Activated T-cell treated with anti-CD3 and anti-CD28 coated beads for 1 hour (primary cell): Measurements from ENCODE around the gene RBM15B.
"Not testable (repeated sequence)": the region's sequence is repeated elsewhere in the genome, so short reads cannot be mapped to it uniquely, and the experiment has no call there.

ENCODE experiments used
- DNase-seq: peaks from one replicate; pipeline ENCODE4 v3.0.0-alpha.2; 2020; ENCODE audit warnings: low read depth

The RBM15B gene, protein sequence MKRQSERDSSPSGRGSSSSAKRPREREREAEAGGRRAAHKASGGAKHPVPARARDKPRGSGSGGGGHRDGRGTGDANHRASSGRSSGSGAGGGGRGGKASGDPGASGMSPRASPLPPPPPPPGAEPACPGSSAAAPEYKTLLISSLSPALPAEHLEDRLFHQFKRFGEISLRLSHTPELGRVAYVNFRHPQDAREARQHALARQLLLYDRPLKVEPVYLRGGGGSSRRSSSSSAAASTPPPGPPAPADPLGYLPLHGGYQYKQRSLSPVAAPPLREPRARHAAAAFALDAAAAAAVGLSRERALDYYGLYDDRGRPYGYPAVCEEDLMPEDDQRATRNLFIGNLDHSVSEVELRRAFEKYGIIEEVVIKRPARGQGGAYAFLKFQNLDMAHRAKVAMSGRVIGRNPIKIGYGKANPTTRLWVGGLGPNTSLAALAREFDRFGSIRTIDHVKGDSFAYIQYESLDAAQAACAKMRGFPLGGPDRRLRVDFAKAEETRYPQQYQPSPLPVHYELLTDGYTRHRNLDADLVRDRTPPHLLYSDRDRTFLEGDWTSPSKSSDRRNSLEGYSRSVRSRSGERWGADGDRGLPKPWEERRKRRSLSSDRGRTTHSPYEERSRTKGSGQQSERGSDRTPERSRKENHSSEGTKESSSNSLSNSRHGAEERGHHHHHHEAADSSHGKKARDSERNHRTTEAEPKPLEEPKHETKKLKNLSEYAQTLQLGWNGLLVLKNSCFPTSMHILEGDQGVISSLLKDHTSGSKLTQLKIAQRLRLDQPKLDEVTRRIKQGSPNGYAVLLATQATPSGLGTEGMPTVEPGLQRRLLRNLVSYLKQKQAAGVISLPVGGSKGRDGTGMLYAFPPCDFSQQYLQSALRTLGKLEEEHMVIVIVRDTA

GRCh38 chr3:51391075-51391565 is at the start of gene RBM15B:
TSS of gene RBM15B (plus strand) at chr3:51391285. CDS start at chr3:51391400, 115 bp downstream.
- DNase-seq: peak; percentile 93

- no peak for DNase-seq
Measured at GRCh38 chr3:51343918-51344687, 47.0 kb upstream of the RBM15B start.

GRCh38 chr3:51350751-51351150 is 40.3 kb upstream of the RBM15B start:
- no peak for DNase-seq

DNA sequence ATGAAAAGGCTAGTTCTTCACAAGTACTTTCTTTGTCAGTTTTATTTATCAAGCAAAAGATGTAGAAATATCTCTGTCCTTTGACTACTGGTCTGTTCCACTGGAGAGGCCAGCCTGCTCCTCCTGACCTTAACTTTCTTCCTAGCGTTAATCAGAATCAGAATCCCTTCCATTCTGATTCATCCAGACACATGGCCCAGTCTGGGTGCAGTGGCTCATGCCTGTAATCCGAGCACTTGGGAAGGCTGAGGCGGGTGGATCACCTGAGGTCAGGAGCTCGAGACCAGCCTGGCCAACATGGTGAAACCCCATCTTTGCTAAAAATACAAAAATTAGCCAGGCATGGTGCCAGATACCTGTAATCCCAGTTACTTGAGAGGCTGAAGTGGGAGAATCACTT is 38.0 kb upstream of the RBM15B start:
- no peak for DNase-seq

DNA sequence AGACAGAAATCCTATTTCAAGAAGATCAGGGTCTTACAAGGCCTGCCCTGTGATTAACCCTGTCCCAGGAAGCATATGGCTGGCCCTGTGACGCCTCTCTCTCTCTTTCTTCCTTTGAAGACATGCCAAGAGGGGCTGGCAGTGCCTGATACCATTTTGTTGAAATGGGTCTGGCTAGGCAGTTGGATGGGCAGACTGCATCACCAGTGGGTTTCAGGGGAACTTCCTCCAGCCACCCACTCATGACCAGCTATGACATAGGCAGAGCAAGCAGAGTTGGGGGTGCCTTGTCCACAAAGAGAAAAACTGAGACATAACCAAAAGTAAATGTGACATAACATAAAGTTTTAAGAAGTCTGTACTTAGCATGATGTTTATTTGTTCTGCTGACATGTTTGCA is 37.4 kb upstream of the RBM15B start:
- DNase-seq: no peak

DNA sequence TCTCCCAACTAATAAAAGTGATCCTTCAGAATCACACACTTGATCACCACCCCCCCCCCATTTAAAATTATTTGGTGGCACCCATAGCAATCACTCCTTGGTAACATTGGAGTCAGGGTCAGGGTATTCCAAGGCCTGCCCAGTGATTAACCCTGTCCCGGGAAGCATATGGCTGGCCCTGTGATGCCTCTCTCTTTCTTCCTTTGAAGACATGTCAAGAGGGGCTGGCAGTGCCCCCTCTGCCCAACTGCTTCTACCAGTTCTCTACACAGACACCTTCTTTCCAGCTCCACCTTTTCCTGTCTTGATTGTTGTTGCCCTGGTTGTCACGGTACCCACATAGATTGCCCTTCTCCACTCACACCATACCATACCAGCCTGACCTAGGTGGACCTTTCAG is 36.9 kb upstream of the RBM15B start:
- no peak for DNase-seq

- DNase-seq: no peak
Measured at GRCh38 chr3:51354731-51355615, 36.1 kb upstream of the RBM15B start.

GRCh38 chr3:51355891-51356578 is 35.0 kb upstream of the RBM15B start:
- no peak for DNase-seq

DNA sequence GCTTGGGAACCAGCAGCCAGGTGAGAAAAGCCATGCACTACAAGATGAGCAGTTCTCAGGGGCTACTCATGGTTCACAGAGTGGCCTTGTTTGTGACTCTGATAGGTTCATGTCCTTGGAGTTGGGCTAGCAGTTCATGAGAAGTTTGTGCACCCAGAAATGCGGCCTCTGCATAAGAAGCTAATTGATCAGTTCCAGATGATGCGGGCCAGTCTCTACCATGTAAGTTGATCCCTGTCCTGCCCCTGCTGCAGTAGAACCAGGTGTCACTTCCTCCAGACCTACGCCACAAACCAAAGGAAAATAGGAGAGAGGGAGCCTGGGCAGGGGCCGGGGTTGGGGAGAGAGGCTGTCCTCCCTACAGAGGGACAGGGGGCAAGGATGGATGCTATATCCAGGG is 33.2 kb upstream of the RBM15B start:
- DNase-seq: no peak

- no peak for DNase-seq
Measured at GRCh38 chr3:51358981-51359380, 32.1 kb upstream of the RBM15B start.

GRCh38 chr3:51360806-51361205 is 30.3 kb upstream of the RBM15B start:
- DNase-seq: no peak

- no peak for DNase-seq
Measured at GRCh38 chr3:51361746-51362145, 29.3 kb upstream of the RBM15B start.

- DNase-seq: no peak
Measured at GRCh38 chr3:51362476-51362875, 28.6 kb upstream of the RBM15B start.

DNA sequence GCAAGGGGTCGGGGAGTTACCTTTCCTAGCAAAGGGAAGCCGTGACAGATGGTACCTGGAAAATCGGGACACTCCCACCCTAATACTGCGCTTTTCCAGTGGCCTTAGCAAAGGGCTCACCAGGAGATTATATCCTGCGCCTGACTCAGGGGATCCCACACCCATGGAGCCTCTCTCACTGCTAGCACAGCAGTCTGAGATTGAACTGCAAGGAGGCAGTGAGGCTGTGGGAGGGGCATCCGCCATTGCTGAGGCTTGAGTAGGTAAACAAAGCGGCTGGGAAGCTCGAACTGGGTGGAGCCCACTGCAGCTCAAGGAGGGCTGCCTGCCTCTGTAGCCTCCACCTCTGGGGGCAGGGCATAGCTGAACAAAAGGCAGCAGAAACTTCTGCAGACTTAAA is 22.8 kb upstream of the RBM15B start:
- DNase-seq: not testable (repeated sequence)

GRCh38 chr3:51371943-51372557 is 19.0 kb upstream of the RBM15B start:
- DNase-seq: no peak

GRCh38 chr3:51373658-51374421 is 17.2 kb upstream of the RBM15B start:
- no peak for DNase-seq

DNA sequence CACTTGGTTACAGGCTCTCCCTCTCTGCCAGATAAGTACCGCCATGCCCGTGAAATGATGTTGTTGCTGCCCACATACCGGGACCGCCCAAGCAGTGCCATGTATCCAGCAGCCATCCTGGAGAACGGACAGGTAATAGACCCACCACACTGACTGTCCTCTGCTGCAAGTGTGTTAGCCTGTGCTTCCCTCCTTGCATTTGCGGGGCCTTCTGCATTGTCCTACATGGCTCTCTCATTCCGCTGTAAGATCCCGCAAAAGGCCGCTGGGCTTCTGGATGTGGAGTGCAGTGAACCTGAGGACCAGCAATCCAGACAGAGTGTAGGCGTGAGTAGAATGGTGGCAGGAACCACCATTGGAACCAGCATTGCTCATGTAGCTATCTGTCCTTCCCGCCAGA is 16.6 kb upstream of the RBM15B start:
- DNase-seq: no peak

DNA sequence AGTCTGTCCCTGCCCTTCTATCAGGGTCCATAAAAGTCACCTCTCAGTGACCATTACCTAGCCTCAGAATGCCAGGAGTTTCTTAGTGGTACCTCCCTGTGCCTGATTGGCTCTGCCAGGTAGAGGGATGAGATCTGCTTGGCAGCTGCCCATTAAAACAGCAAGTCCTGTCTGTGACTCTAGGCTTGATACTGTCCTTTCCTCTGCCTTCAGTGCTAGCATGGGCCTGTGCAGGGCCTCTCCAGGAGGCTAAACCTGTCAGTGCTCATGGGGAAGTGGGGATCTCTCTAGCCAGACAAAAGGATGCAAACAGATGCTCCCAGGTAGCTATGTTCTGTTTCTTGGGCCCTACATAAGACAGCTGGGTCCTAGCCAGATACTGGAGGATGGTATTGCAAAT is 15.9 kb upstream of the RBM15B start:
- no peak for DNase-seq

DNA sequence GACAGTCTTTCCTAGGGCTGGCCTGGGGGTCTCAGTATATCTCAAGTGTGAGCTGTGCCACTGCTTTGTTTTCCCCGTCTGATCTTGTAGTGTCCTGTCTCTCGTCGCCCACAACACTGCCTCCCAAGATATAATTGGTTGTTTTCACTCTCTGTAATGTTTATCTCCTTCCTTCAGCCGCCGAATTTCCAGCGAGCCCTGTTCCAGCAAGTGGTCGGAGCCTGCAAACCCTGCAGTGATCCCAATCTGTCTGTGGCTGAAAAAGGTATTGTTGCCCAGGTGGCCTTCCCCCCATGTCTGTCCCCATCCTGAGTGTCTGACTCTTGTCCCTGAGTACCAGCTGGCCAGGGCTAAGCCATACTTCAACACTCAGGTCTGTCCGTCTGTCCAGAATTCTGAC is 15.5 kb upstream of the RBM15B start:
- no peak for DNase-seq
